H1 (cell line): Measurements from ENCODE around the gene BNC1. TPM values are rescaled to one million over a fixed set of nuclear protein-coding genes. Genes with fewer than 3 reads are reported as not detected.

Experiments
- CTCF ChIA-PET: fragments of 300-600 bp; sonication (Branson Sonifier 250); formaldehyde crosslinking; loops from one replicate; lab custom pipeline; 2021; ENCODE audit not compliant: partially characterized antibody; lab: Charles Lee
- POLR2A ChIA-PET: fragments of 300-600 bp; sonication (Branson Sonifier 250); formaldehyde crosslinking; loops from one replicate; lab custom pipeline; 2021; ENCODE audit warnings: inconsistent platforms; ENCODE audit not compliant: partially characterized antibody; lab: Charles Lee
- DNase-seq, 2 experiments: peaks; one replicate each; pipeline versions ENCODE4 v3.0.0 to v3.0.0-alpha.2; 2010 to 2022; ENCODE audit warnings: low spot score in 2 of 2, low read depth in 1 of 2, mixed read lengths in 1 of 2
- FAIRE-seq: peaks from 2 replicates; lab custom pipeline; 2011; peaks lifted over from hg19 to GRCh38; lab: Jason Lieb, UNC
- H2AFZ ChIP-seq: 2 replicates; pipeline ENCODE4 v1.8.1; 2012; ENCODE audit warnings: low read length, inconsistent platforms
- H2AK5ac ChIP-seq: 2 replicates; pipeline ENCODE4 v1.6.1; 2013; ENCODE audit warnings: low read depth, low read length
- H2BK120ac ChIP-seq: replicated peaks from 2 replicates; pipeline ENCODE3; 2013; ENCODE audit warnings: low read depth, low read length, inconsistent platforms
- H2BK12ac ChIP-seq: 2 replicates; pipeline ENCODE4 v1.6.1; 2013; ENCODE audit warnings: low read depth, low read length
- H2BK15ac ChIP-seq: 2 replicates; pipeline ENCODE4 v1.6.1; 2013; ENCODE audit warnings: low read length
- H2BK20ac ChIP-seq: 2 replicates; pipeline ENCODE4 v1.6.1; 2013; ENCODE audit warnings: low read length
- H2BK5ac ChIP-seq: 2 replicates; pipeline ENCODE4 v1.6.1; 2013; ENCODE audit warnings: low read depth, low read length
- H3K14ac ChIP-seq: 2 replicates; pipeline ENCODE4 v1.6.1; 2013; ENCODE audit warnings: inconsistent platforms; ENCODE audit not compliant: insufficient read length
- H3K18ac ChIP-seq: 2 replicates; pipeline ENCODE4 v1.6.1; 2013; ENCODE audit warnings: low read length; ENCODE audit errors: extremely low read depth
- H3K23ac ChIP-seq: 2 replicates; pipeline ENCODE4 v1.6.1; 2013; ENCODE audit warnings: inconsistent platforms; ENCODE audit not compliant: insufficient read length
- H3K23me2 ChIP-seq: 2 replicates; pipeline ENCODE4 v1.6.1; 2013; ENCODE audit warnings: low read depth, low read length
- H3K27ac ChIP-seq: 2 replicates; pipeline ENCODE4 v1.6.1; 2011; ENCODE audit warnings: low read depth, low read length, inconsistent platforms
- H3K27me3 ChIP-seq, 4 experiments: replicated peaks in 1 of 4; 1 replicate in 1 of 4; 2 replicates in 3 of 4; pipeline versions ENCODE4 v1.6.1 to v1.8.1; 2011 to 2013; ENCODE audit warnings: low read length in 3 of 4, mild to moderate bottlenecking in 3 of 4, inconsistent platforms in 2 of 4, mixed read lengths in 2 of 4, moderate library complexity in 1 of 4; ENCODE audit not compliant: control insufficient read depth in 3 of 4, insufficient read depth in 3 of 4; ENCODE audit errors: extremely low read depth in 1 of 4
- H3K36me3 ChIP-seq, 4 experiments: 2 replicates each; pipeline versions ENCODE4 v1.6.1 to v1.8.1; 2011 to 2013; ENCODE audit warnings: mild to moderate bottlenecking in 4 of 4, low read length in 3 of 4, moderate library complexity in 2 of 4, control low read depth in 1 of 4, inconsistent platforms in 1 of 4; ENCODE audit not compliant: insufficient read depth in 4 of 4, control insufficient read depth in 2 of 4
- H3K4ac ChIP-seq: replicated peaks from 2 replicates; pipeline ENCODE3; 2013; ENCODE audit warnings: low read length, low read depth, mixed read lengths, inconsistent platforms; ENCODE audit not compliant: insufficient read length
- H3K4me1 ChIP-seq, 4 experiments: replicated peaks in 1 of 4; 1 replicate in 1 of 4; 2 replicates in 3 of 4; pipeline versions ENCODE4 v1.6.1 to v1.8.1; 2011 to 2013; ENCODE audit warnings: low read length in 3 of 4, inconsistent platforms in 2 of 4, mixed read lengths in 1 of 4; ENCODE audit not compliant: insufficient read depth in 4 of 4, control insufficient read depth in 3 of 4
- H3K4me2 ChIP-seq, 2 experiments: 2 replicates each; pipeline versions ENCODE4 v1.6.1 to v1.8.1; 2011 to 2013; ENCODE audit warnings: low read depth in 2 of 2, low read length in 2 of 2, control low read depth in 1 of 2, inconsistent platforms in 1 of 2, mild to moderate bottlenecking in 1 of 2; ENCODE audit not compliant: insufficient read depth in 1 of 2
- H3K4me3 ChIP-seq, 4 experiments: fragments of 200-600, 300-600 bp in 1 of 4; sonication (generic), shearing (Covaris generic), sonication (Bioruptor Twin) in 1 of 4; 2 replicates each; pipeline versions ENCODE4 v1.5.1 to v1.8.1; 2011 to 2016; ENCODE audit warnings: low read length in 4 of 4, low read depth in 3 of 4, control low read depth in 2 of 4, inconsistent platforms in 2 of 4, mild to moderate bottlenecking in 2 of 4, mixed read lengths in 1 of 4, moderate library complexity in 1 of 4; ENCODE audit not compliant: insufficient read depth in 2 of 4; ENCODE audit errors: extremely low read depth in 1 of 4
- H3K56ac ChIP-seq: replicated peaks from 2 replicates; pipeline ENCODE3; 2013; ENCODE audit warnings: low read depth, mild to moderate bottlenecking, mixed read lengths, low read length, inconsistent platforms; ENCODE audit not compliant: insufficient read length
- H3K79me1 ChIP-seq: 2 replicates; pipeline ENCODE4 v1.6.1; 2013; ENCODE audit warnings: low read depth, low read length, control low read depth
- H3K79me2 ChIP-seq, 2 experiments: 2 replicates each; pipeline versions ENCODE4 v1.6.1 to v1.8.1; 2012 to 2013; ENCODE audit warnings: low read length in 2 of 2, mild to moderate bottlenecking in 2 of 2, inconsistent platforms in 1 of 2; ENCODE audit not compliant: insufficient read depth in 2 of 2, control insufficient read depth in 1 of 2
- H3K9ac ChIP-seq, 4 experiments: replicated peaks in 1 of 4; 1 replicate in 1 of 4; 2 replicates in 3 of 4; pipeline versions ENCODE4 v1.6.1 to v1.8.1; 2011 to 2013; ENCODE audit warnings: low read depth in 3 of 4, low read length in 3 of 4, control low read depth in 2 of 4, mild to moderate bottlenecking in 2 of 4, moderate library complexity in 2 of 4, inconsistent platforms in 1 of 4; ENCODE audit errors: extremely low read depth in 1 of 4
- H3K9me3 ChIP-seq, 2 experiments: 2 replicates each; pipeline versions ENCODE4 v1.6.1 to v1.8.1; 2012 to 2013; ENCODE audit warnings: mild to moderate bottlenecking in 2 of 2, moderate library complexity in 2 of 2, control low read depth in 1 of 2, inconsistent platforms in 1 of 2, low read depth in 1 of 2, low read length in 1 of 2, mixed read lengths in 1 of 2; ENCODE audit not compliant: insufficient read depth in 2 of 2
- H4K20me1 ChIP-seq, 2 experiments: replicated peaks in 1 of 2; 2 replicates each; pipeline versions ENCODE3 to v1.8.1; 2011 to 2013; ENCODE audit warnings: inconsistent platforms in 2 of 2, low read length in 2 of 2, mild to moderate bottlenecking in 1 of 2; ENCODE audit not compliant: insufficient read depth in 2 of 2, control insufficient read depth in 1 of 2
- H4K5ac ChIP-seq: 2 replicates; pipeline ENCODE4 v1.6.1; 2013; ENCODE audit warnings: low read length, low read depth, mixed read lengths, inconsistent platforms; ENCODE audit not compliant: insufficient read length
- H4K8ac ChIP-seq: 2 replicates; pipeline ENCODE4 v1.8.0; 2013; ENCODE audit warnings: mild to moderate bottlenecking, moderate library complexity, low read length, inconsistent platforms; ENCODE audit not compliant: insufficient read depth; ENCODE audit errors: extremely low read depth
- H4K91ac ChIP-seq: replicated peaks from 2 replicates; pipeline ENCODE3; 2013; ENCODE audit warnings: low read length, mixed read lengths, inconsistent platforms; ENCODE audit not compliant: insufficient read length
- BRCA1 ChIP-seq: IDR thresholded peaks from 2 replicates; pipeline ENCODE4 v1.6.1; 2012; ENCODE audit warnings: low read depth, low read length, improper control_type of control experiment
- EGR1 ChIP-seq: IDR thresholded peaks from 2 replicates; pipeline ENCODE4 v1.6.1; 2011; ENCODE audit warnings: low read depth, low read length, borderline replicate concordance
- EZH2 ChIP-seq: fragments of 200-600 bp; sonication (generic); IDR thresholded peaks from 2 replicates; pipeline ENCODE4 v1.7.1; 2012; ENCODE audit warnings: low read depth, mild to moderate bottlenecking, moderate library complexity, low read length, inconsistent platforms; ENCODE audit not compliant: severe bottlenecking
- GTF2F1 ChIP-seq: IDR thresholded peaks from 2 replicates; pipeline ENCODE4 v1.6.1; 2012; ENCODE audit warnings: low read depth, low read length, improper control_type of control experiment, borderline replicate concordance
- NRF1 ChIP-seq: IDR thresholded peaks from 2 replicates; pipeline ENCODE4 v1.6.1; 2011; ENCODE audit warnings: mild to moderate bottlenecking, low read depth, low read length, improper control_type of control experiment
- SP1 ChIP-seq: IDR thresholded peaks from 2 replicates; pipeline ENCODE4 v1.6.1; 2011; ENCODE audit warnings: low read depth, low read length
- SP2 ChIP-seq: IDR thresholded peaks from 2 replicates; pipeline ENCODE4 v1.6.1; 2012; ENCODE audit warnings: mild to moderate bottlenecking, low read length, inconsistent platforms
- TAF1 ChIP-seq: IDR thresholded peaks from 2 replicates; pipeline ENCODE4 v1.6.1; 2011; ENCODE audit warnings: mild to moderate bottlenecking, low read depth, low read length
- polyA plus RNA-seq, 7 experiments: library from polyadenylated mRNA; depleted of rRNA in 3 of 7; stranded (reverse) in 5 of 7; unstranded in 2 of 7; fragments of >200 nt in 5 of 7; fragments of 200-250 nt in 2 of 7; gene quantifications; 1 replicate in 5 of 7; 2 replicates in 1 of 7; 4 replicates in 1 of 7; pipeline versions ENCODE4 v1.2.1 to v1.2.3, GENCODE V29; 2011 to 2013; ENCODE audit warnings: missing spikeins in 2 of 7, mixed read lengths in 2 of 7
- total RNA-seq: library from RNA; stranded (reverse); fragmentation: NEBNext Ultra II Directional; extraction: Animal tissue kit (Norgen Biotek cat#: 25700); gene quantifications from 2 replicates; pipeline ENCODE4 v1.2.1, GENCODE V29; 2021
- TF ChIP-seq, protein P1 (sequence below): IDR thresholded peaks from 2 replicates; pipeline ENCODE4 v1.6.1; 2011; ENCODE audit warnings: low read length, improper control_type of control experiment
- TF ChIP-seq, protein P2 (sequence below), 3 experiments: IDR thresholded peaks; 1 replicate in 2 of 3; 2 replicates in 1 of 3; pipeline versions ENCODE4 v1.5.1 to v1.6.1; 2011; ENCODE audit warnings: low read length in 3 of 3, mild to moderate bottlenecking in 3 of 3, inconsistent platforms in 2 of 3, low read depth in 1 of 3, moderate library complexity in 1 of 3; ENCODE audit not compliant: insufficient read depth in 1 of 3; ENCODE audit errors: control extremely low read depth in 1 of 3
- TF ChIP-seq, protein P3 (sequence below): IDR thresholded peaks from 2 replicates; pipeline ENCODE4 v1.6.1; 2012; ENCODE audit warnings: inconsistent platforms

Gene BNC1
- total and polyA plus RNA-seq, 2 of the 8 experiments (the other 6 are each of a cell fraction or from before 2014, with no cell fraction given), result 0.99 to 2.1 TPM

DNA sequence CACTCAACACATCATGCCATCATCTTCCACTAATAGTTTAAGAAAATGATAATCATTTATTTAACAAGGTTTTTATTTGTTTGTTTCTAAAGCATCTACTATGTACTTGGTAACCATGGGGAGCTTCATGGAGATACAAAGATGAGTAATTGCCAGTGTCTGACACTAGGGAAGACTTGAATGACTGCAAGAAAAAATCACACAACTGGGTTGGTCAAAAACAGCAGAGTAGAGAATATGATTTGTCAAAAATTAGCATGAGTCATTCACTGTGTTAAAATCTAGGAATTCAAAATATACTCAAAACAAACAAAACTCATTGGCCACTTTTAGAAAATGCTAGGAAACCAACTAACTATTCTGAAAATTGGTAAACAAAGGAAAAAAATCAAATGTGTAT, 6.3 kb downstream of the BNC1 start:
- CTCF ChIA-PET, result interaction anchor here (0.9 to 1.2 kb wide), 2 partner anchors 103 to 281 kb away, joined by 3 read pairs; no protein-coding TSS in a partner anchor
- TF ChIP-seq, protein P1, sequence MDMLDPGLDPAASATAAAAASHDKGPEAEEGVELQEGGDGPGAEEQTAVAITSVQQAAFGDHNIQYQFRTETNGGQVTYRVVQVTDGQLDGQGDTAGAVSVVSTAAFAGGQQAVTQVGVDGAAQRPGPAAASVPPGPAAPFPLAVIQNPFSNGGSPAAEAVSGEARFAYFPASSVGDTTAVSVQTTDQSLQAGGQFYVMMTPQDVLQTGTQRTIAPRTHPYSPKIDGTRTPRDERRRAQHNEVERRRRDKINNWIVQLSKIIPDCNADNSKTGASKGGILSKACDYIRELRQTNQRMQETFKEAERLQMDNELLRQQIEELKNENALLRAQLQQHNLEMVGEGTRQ, result no peak
- TF ChIP-seq SP1 (no peak), NRF1 (no peak), GTF2F1 (no peak), EZH2 (no peak), SP2 (no peak), TAF1 (no peak), EGR1 (no peak), BRCA1 (no peak)
- TF ChIP-seq, protein P2, sequence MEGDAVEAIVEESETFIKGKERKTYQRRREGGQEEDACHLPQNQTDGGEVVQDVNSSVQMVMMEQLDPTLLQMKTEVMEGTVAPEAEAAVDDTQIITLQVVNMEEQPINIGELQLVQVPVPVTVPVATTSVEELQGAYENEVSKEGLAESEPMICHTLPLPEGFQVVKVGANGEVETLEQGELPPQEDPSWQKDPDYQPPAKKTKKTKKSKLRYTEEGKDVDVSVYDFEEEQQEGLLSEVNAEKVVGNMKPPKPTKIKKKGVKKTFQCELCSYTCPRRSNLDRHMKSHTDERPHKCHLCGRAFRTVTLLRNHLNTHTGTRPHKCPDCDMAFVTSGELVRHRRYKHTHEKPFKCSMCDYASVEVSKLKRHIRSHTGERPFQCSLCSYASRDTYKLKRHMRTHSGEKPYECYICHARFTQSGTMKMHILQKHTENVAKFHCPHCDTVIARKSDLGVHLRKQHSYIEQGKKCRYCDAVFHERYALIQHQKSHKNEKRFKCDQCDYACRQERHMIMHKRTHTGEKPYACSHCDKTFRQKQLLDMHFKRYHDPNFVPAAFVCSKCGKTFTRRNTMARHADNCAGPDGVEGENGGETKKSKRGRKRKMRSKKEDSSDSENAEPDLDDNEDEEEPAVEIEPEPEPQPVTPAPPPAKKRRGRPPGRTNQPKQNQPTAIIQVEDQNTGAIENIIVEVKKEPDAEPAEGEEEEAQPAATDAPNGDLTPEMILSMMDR (IDR thresholded peaks at IDR 0.05; ENCODE audit: control extremely low read depth in 1 of 3, insufficient read depth in 1 of 3, low read depth in 1 of 3, low read length in 3 of 3), result no peak
- TF ChIP-seq, protein P3, sequence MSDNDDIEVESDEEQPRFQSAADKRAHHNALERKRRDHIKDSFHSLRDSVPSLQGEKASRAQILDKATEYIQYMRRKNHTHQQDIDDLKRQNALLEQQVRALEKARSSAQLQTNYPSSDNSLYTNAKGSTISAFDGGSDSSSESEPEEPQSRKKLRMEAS, result no peak

More for the DNA sequence above, 6.3 kb downstream of the BNC1 start:
- Histone ChIP-seq H2AFZ (no peak overlapping the region), H3K4me2 (no peak overlapping the region), H2AK5ac (no peak overlapping the region), H3K27me3 (peaks cover 0 to 23% (median 14%) of the 10 kb centered on the region in 4 experiments; a peak in 6 of 7 replicates), H3K23me2 (peaks cover 3% of the 10 kb centered on the region; the same call in 1 of the 2 replicates), H3K4me1 (peaks cover 0 to 4% (median 0%) of the 10 kb centered on the region in 4 experiments; a peak in 1 of 7 replicates), H3K4ac (no peak overlapping the region), H3K27ac (no peak overlapping the region), H3K18ac (no peak overlapping the region), H2BK12ac (no peak overlapping the region), H4K8ac (no peak overlapping the region), H3K36me3 (no peaks in the 10 kb centered on the region), H4K20me1 (no peaks in the 10 kb centered on the region), H3K79me2 (no peaks in the 10 kb centered on the region), H3K9ac (no peak overlapping the region), H3K14ac (no peak overlapping the region), H3K23ac (no peak overlapping the region), H2BK15ac (no peak overlapping the region), H4K91ac (no peak overlapping the region), H4K5ac (no peak overlapping the region), H2BK20ac (no peak overlapping the region), H3K9me3 (no peaks in the 10 kb centered on the region), H2BK120ac (no peak overlapping the region), H3K79me1 (no peaks in the 10 kb centered on the region), H3K4me3 (no peak overlapping the region), H3K56ac (no peak overlapping the region), H2BK5ac (no peak overlapping the region)
- POLR2A ChIA-PET, result interaction anchor here (1.2 kb wide), 1 partner anchor 8 kb away, joined by 3 read pairs; no protein-coding TSS in a partner anchor
- FAIRE-seq (no peak), DNase-seq (no peak)
